Fibroblast of the aortic adventitia (primary cell): Measurements from ENCODE around the gene STXBP5. TPM values are rescaled to one million over a fixed set of nuclear protein-coding genes. Genes with fewer than 3 reads are reported as not detected.
"Not testable (repeated sequence)": the region's sequence is repeated elsewhere in the genome, so short reads cannot be mapped to it uniquely, and the experiment has no call there.

ENCODE experiments used
- DNase-seq: peaks from one replicate; pipeline ENCODE4 v3.0.0-alpha.2; 2010; ENCODE audit warnings: low read depth
- H3K4me3 ChIP-seq: 2 replicates; pipeline ENCODE4 v1.5.1; 2011; ENCODE audit warnings: low read depth, mild to moderate bottlenecking, control low read depth, low read length, moderate library complexity
- total RNA-seq: library from RNA; depleted of rRNA; stranded (reverse); fragments of >200 nt; gene quantifications from 2 replicates; pipeline ENCODE4 v1.2.3, GENCODE V29; 2012; ENCODE audit warnings: low replicate concordance
- TF ChIP-seq, protein P1 (sequence below): IDR thresholded peaks from 2 replicates; pipeline ENCODE4 v1.5.1; 2011; ENCODE audit warnings: mild to moderate bottlenecking, low read length, control low read depth, inconsistent platforms; ENCODE audit not compliant: insufficient read depth

The STXBP5 gene
- total RNA-seq, 1 donor, result 65.2 TPM

DNA sequence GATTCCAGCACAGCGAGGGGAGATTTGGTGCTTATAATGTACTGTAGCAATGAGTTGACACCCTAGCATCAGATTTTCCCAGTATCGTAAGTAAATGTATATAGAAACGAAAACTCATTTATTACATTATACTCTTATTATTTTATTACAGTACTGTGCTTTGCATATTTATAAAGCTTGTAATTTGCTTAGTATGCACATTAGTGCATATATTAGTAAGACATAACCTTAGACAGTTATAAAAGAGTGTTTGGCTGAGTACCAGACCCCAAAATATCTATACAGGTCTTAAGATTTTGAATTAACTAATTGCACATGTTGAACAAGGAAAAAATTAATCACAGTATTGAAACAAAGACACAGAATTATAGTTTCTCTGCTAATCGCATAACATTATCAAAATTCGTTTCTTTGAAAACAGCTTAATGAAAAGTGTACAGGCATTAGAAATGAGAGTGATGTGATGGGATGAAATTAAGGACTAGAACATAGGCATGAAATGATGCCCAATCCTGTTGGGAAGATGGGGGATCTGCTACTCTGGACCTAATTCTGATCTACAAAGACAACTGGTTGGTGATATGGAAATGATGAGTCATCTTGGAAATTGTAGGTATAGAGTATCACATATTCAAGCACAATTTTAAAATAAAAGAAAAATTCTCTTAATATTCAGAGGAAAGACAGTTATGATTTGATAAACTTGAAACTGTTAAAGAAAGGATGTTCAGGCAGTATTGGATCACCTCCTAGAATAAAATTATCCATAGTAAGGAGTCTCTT, 42.8 kb downstream of the STXBP5 start:
- TF ChIP-seq, protein P1, sequence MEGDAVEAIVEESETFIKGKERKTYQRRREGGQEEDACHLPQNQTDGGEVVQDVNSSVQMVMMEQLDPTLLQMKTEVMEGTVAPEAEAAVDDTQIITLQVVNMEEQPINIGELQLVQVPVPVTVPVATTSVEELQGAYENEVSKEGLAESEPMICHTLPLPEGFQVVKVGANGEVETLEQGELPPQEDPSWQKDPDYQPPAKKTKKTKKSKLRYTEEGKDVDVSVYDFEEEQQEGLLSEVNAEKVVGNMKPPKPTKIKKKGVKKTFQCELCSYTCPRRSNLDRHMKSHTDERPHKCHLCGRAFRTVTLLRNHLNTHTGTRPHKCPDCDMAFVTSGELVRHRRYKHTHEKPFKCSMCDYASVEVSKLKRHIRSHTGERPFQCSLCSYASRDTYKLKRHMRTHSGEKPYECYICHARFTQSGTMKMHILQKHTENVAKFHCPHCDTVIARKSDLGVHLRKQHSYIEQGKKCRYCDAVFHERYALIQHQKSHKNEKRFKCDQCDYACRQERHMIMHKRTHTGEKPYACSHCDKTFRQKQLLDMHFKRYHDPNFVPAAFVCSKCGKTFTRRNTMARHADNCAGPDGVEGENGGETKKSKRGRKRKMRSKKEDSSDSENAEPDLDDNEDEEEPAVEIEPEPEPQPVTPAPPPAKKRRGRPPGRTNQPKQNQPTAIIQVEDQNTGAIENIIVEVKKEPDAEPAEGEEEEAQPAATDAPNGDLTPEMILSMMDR, result no peak
- DNase-seq, result no peak
- no peak overlapping the region for H3K4me3 ChIP-seq

DNA sequence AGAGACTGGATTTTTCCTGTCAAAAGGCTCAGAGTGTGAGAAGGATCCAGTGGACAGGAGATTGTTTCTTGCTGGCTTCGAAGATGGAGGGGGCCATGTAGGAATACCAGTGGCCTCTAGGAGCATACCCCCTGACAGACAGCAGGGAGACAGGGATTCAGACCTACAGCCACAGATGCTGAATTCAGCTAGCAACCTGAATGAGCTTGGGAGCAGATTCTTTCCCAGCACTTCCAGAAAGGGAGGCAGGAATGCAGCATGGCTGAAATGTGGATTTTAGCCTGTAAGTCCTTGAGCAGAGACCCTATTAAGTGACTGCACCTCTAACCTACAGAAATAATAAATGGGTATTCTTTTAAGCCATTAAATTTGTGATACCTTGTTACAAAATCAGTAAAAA, 44.6 kb downstream of the STXBP5 start:
- TF ChIP-seq, protein P1, result no peak
- DNase-seq, result no peak
- no peak overlapping the region for H3K4me3 ChIP-seq

DNA sequence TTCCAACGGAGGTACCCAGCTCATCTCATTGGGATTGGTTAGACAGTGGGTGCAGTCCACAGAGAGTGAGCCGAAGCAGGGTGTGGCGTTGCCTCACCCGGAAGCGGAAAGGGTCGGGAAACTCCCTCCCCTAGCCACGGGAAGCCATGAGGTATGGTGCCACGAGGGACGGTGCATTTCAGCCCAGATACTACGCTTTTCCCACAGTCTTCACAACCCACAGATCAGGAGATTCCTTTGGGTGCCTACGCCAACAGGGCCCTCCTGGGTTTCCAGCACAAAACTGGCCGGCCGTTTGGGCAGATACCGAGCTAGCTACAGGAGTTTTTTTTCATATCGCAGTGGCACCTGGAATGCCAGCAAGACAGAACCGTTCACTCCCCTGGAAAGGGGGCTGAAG, 46.9 kb downstream of the STXBP5 start:
- TF ChIP-seq, protein P1, result no peak
- no peak overlapping the region for H3K4me3 ChIP-seq

DNA sequence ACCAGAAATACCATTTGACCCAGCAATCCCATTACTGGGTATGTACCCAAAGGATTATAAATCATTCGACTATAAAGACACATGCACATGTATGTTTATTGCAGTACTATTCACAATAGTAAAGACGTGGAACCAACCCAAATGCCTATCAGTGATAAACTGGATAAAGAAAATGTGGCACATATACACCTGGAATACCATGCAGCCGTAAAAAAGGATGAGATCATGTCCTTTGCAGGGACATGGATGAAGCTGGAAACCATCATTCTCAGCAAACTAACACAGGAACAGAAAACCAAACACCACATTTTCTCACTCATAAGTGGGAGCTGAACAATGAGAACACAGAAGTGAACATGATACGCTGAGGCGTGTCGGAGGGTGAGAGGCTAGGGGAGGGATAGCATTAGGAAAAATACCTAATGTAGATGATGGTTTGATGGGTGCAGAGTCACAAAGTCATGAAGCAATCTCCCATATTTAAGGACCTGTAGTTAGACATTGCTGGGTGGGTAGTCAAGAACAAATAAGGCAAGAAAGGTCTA, 50.8 kb downstream of the STXBP5 start:
- not testable (repeated sequence) for DNase-seq, H3K4me3 ChIP-seq

More for the DNA sequence above, 46.9 kb downstream of the STXBP5 start:
- DNase-seq, result no peak

DNA sequence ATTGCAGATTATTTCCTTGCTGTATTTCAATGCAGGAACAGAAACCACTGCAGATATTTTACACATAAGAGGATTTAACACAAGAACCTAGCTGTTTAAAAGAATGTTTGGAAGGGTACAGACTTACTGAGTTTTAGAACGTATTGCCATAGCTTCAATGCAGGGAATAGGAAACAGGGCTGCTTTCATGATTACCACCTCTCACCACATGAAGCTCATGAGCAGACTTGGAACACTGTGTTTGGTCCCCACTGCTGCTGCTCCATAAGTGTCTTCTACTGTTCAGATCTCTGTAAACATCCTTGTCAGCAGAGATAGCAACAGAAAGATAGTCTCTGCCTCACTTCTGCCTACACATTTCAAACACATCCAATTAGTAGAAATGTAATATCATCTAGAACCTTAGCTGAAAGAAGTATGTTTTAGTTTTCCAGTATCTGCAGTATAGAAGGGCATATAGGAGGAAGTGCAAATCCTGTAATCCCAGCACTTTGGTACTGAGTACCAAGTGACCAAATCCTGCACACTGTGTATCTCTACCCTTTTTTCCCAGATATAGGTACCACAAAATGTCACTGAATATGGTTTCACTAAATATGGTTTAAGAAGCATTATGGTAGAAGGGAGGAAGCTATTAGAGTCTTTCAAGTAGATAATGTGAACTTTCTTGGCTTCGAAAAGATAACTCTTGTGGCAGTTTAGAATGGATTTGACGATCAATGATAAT, 51.9 kb downstream of the STXBP5 start:
- TF ChIP-seq, protein P1, result no peak
- H3K4me3 ChIP-seq, result no peak overlapping the region
- no peak for DNase-seq

DNA sequence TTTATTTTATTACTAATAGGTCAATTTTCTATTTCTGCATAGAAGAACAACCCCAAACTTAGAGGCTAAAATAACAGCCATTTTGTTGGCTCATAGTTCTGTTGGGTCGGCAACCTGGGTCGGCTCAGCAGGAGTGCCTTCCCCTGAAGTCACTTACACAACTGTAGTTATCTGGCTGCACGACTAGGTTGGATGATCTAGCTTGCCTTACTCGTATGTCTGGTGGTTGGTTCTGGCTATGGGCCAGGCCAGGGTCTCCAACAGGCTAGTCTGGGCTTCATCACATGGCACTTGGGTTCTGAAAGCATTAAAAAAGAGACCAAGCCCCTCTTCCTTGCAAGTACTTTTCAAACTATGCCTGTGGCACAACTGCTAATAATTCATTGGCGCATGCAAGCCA, 53.5 kb downstream of the STXBP5 start:
- H3K4me3 ChIP-seq, result no peak overlapping the region
- TF ChIP-seq, protein P1, result no peak
- no peak for DNase-seq

DNA sequence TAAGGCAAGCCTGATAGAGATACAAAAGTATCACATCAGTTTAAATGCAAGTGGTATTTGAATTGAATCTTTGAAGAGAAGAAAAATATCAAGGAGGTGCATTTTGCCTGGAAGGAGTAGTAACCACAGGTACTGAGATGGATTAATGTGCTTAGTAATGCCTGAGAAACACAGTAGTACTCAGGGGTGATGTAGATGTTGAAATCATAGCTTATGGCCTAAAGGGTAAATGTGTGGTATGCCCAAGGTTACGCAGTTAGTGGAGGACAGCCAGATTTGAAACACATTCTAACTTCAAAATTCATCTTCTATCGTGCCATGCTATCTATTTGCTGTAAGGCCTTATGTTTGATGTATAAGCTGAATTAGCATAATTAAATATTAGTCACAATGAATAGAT, 55.9 kb downstream of the STXBP5 start:
- TF ChIP-seq, protein P1, result no peak
- H3K4me3 ChIP-seq, result no peak overlapping the region
- DNase-seq, result no peak
